GM23338 (cell line): Measurements from ENCODE around the gene GAGE12H. TPM values are rescaled to one million over a fixed set of nuclear protein-coding genes. Genes with fewer than 3 reads are reported as not detected.
"Not testable (repeated sequence)": the region's sequence is repeated elsewhere in the genome, so short reads cannot be mapped to it uniquely, and the experiment has no call there.

Source experiments
- ATAC-seq: fragments of 200-7000 bp; cut with Tn5 transposase; 3 replicates; pipeline ENCODE4 v1.9.1; 2020
- DNase-seq: peaks from one replicate; pipeline ENCODE4 v3.0.0-alpha.2; 2015; ENCODE audit warnings: low spot score
- H2AFZ ChIP-seq: fragments of 200-600 bp; sonication (generic); 2 replicates; pipeline ENCODE4 v1.8.0; 2016; ENCODE audit warnings: antibody characterized with exemption, mild to moderate bottlenecking, moderate library complexity
- H3F3A ChIP-seq: fragments of 200-600 bp; sonication (generic); replicated peaks from 2 replicates; pipeline ENCODE4 v1.8.0; 2017; ENCODE audit warnings: antibody characterized with exemption, mixed run types, low read depth
- H3K27ac ChIP-seq: fragments of 200-600 bp; sonication (generic); 2 replicates; pipeline ENCODE4 v1.6.1; 2016; ENCODE audit warnings: low read depth
- H3K27me3 ChIP-seq: fragments of 200-600 bp; sonication (generic); 2 replicates; pipeline ENCODE4 v1.8.0; 2016; ENCODE audit warnings: mild to moderate bottlenecking, mixed run types, moderate library complexity; ENCODE audit not compliant: insufficient read depth
- H3K36me3 ChIP-seq: fragments of 200-600 bp; sonication (generic); 2 replicates; pipeline ENCODE4 v1.8.0; 2016; ENCODE audit warnings: mild to moderate bottlenecking; ENCODE audit not compliant: insufficient read depth
- H3K4me1 ChIP-seq: fragments of 200-600 bp; sonication (generic); 2 replicates; pipeline ENCODE4 v1.8.0; 2016; ENCODE audit warnings: mild to moderate bottlenecking, moderate library complexity; ENCODE audit not compliant: insufficient read depth
- H3K4me2 ChIP-seq: fragments of 200-600 bp; sonication (generic); 2 replicates; pipeline ENCODE4 v1.7.1; 2017; ENCODE audit warnings: mixed run types
- H3K4me3 ChIP-seq: fragments of 200-600 bp; sonication (generic); 2 replicates; pipeline ENCODE4 v1.6.1; 2016; ENCODE audit warnings: mixed run types
- H3K79me2 ChIP-seq: fragments of 200-600 bp; sonication (generic); replicated peaks from 2 replicates; pipeline ENCODE4 v1.8.0; 2017; ENCODE audit warnings: mild to moderate bottlenecking; ENCODE audit not compliant: insufficient read depth
- H3K9me2 ChIP-seq: fragments of 200-600 bp; sonication (generic); 2 replicates; pipeline ENCODE4 v1.8.0; 2017; ENCODE audit not compliant: insufficient read depth
- H4K20me1 ChIP-seq: fragments of 200-600 bp; sonication (generic); replicated peaks from 2 replicates; pipeline ENCODE4 v1.8.0; 2017; ENCODE audit warnings: mild to moderate bottlenecking; ENCODE audit not compliant: insufficient read depth
- H3K27ac Mint-ChIP-seq: 2 replicates; pipeline ENCODE4 v1.8.0; 2020; ENCODE audit warnings: inconsistent platforms, mild to moderate bottlenecking, moderate library complexity, mixed read lengths
- H3K27me3 Mint-ChIP-seq: 3 replicates; pipeline ENCODE4 v1.8.0; 2022; ENCODE audit warnings: low read depth, mild to moderate bottlenecking, moderate library complexity, mixed read lengths, inconsistent platforms; ENCODE audit not compliant: insufficient read depth, poor library complexity
- H3K36me3 Mint-ChIP-seq: 3 replicates; pipeline ENCODE4 v1.8.0; 2021; ENCODE audit warnings: low read depth, mild to moderate bottlenecking, inconsistent platforms, moderate library complexity, mixed read lengths
- H3K4me1 Mint-ChIP-seq: 3 replicates; pipeline ENCODE4 v1.8.0; 2020; ENCODE audit warnings: mild to moderate bottlenecking, inconsistent platforms, mixed read lengths
- H3K4me3 Mint-ChIP-seq: 3 replicates; pipeline ENCODE4 v1.8.0; 2021; ENCODE audit warnings: moderate library complexity, mild to moderate bottlenecking, inconsistent platforms, mixed read lengths
- H3K9me3 Mint-ChIP-seq: 3 replicates; pipeline ENCODE4 v1.8.0; 2020; ENCODE audit warnings: moderate library complexity, mild to moderate bottlenecking, inconsistent platforms, mixed read lengths
- polyA plus RNA-seq: library from polyadenylated mRNA; unstranded; fragments of >200 nt; fragmentation: Nextera tagmentation; extraction: Ambion mirVana; gene quantifications from 2 replicates; pipeline ENCODE4 v1.2.1, GENCODE V29; 2016
- total RNA-seq: library from RNA; depleted of rRNA; stranded (reverse); fragments of >200 nt; shearing (Covaris generic); gene quantifications from 2 replicates; pipeline ENCODE4 v1.2.3, GENCODE V29; 2014

GAGE12H gene
- total and polyA plus RNA-seq, 2 experiments from 2014 or later: not detected

GRCh38 chrX:49570100-49570499 lies 9.6 kb upstream of the GAGE12H start, which contains the start of gene GAGE12G:
Gene GAGE12G, plus strand, starts transcription at chrX:49570400. Its CDS starts 1,155 bp downstream, at chrX:49571555.
- not testable (repeated sequence) for H3K9me3 Mint-ChIP-seq, H3K27ac Mint-ChIP-seq, H3K27me3 ChIP-seq, H3K4me3 Mint-ChIP-seq, H3K4me3 ChIP-seq, H3K27ac ChIP-seq, H3K4me1 Mint-ChIP-seq, ATAC-seq, H4K20me1 ChIP-seq, H3K9me2 ChIP-seq, H3K79me2 ChIP-seq, H3K27me3 Mint-ChIP-seq, H3K4me1 ChIP-seq, H3K36me3 ChIP-seq, H2AFZ ChIP-seq, H3K36me3 Mint-ChIP-seq, DNase-seq, H3F3A ChIP-seq, H3K4me2 ChIP-seq

GRCh38 chrX:49589196-49589595 lies 9.4 kb downstream of the GAGE12H start, which contains the start of gene GAGE2A:
Gene GAGE2A, plus strand, starts transcription at chrX:49589496. Its CDS starts 1,155 bp downstream, at chrX:49590651.
- H3K4me3 ChIP-seq, H3K79me2 ChIP-seq: not testable (repeated sequence)

GRCh38 chrX:49589769-49590478 lies 10.2 kb downstream of the GAGE12H start:
- not testable (repeated sequence) for H3K27me3 Mint-ChIP-seq, H3K27me3 ChIP-seq, H4K20me1 ChIP-seq, H2AFZ ChIP-seq, H3K9me2 ChIP-seq, H3K4me2 ChIP-seq, H3F3A ChIP-seq, DNase-seq, H3K36me3 ChIP-seq, H3K4me1 ChIP-seq, H3K9me3 Mint-ChIP-seq, ATAC-seq, H3K27ac ChIP-seq, H3K27ac Mint-ChIP-seq, H3K36me3 Mint-ChIP-seq, H3K79me2 ChIP-seq, H3K4me3 Mint-ChIP-seq, H3K4me1 Mint-ChIP-seq, H3K4me3 ChIP-seq

More at GRCh38 chrX:49589196-49589595, 9.4 kb downstream of the GAGE12H start, which contains the start of gene GAGE2A:
- H2AFZ ChIP-seq, H3K27me3 ChIP-seq, H3K4me2 ChIP-seq, H3K9me3 Mint-ChIP-seq, DNase-seq, H4K20me1 ChIP-seq, H3K27ac Mint-ChIP-seq, H3K27ac ChIP-seq, H3F3A ChIP-seq, H3K4me1 Mint-ChIP-seq, H3K36me3 Mint-ChIP-seq, H3K36me3 ChIP-seq, ATAC-seq, H3K9me2 ChIP-seq, H3K4me1 ChIP-seq, H3K27me3 Mint-ChIP-seq, H3K4me3 Mint-ChIP-seq: not testable (repeated sequence)

- not testable (repeated sequence) for H3K27ac Mint-ChIP-seq, H3K4me1 ChIP-seq, DNase-seq, H3K36me3 ChIP-seq, H2AFZ ChIP-seq, ATAC-seq, H3K4me3 ChIP-seq, H3K27me3 ChIP-seq, H4K20me1 ChIP-seq, H3K36me3 Mint-ChIP-seq, H3K9me2 ChIP-seq, H3K27ac ChIP-seq, H3K4me2 ChIP-seq, H3K4me1 Mint-ChIP-seq, H3K27me3 Mint-ChIP-seq, H3K79me2 ChIP-seq, H3K9me3 Mint-ChIP-seq, H3F3A ChIP-seq, H3K4me3 Mint-ChIP-seq
These were observed 10.7 kb downstream of the GAGE12H start for GRCh38 chrX:49590488-49590887.

- not testable (repeated sequence) for H3K4me3 Mint-ChIP-seq, H3K4me1 ChIP-seq, ATAC-seq, H3K27me3 ChIP-seq, H3K79me2 ChIP-seq, H3F3A ChIP-seq, H3K27ac Mint-ChIP-seq, H3K36me3 Mint-ChIP-seq, DNase-seq, H3K9me2 ChIP-seq, H3K4me3 ChIP-seq, H3K4me1 Mint-ChIP-seq, H4K20me1 ChIP-seq, H3K27ac ChIP-seq, H3K27me3 Mint-ChIP-seq, H3K4me2 ChIP-seq, H3K36me3 ChIP-seq, H2AFZ ChIP-seq, H3K9me3 Mint-ChIP-seq
These were observed 19.0 kb downstream of the GAGE12H start, which contains the start of gene GAGE1 for GRCh38 chrX:49598720-49599119. Gene GAGE1, plus strand, starts transcription at chrX:49599020. Its CDS starts 1,155 bp downstream, at chrX:49600175.
